ENCODE results near the gene TPRG1.
A peak's percentile ranks its signal among the peaks of the same experiment; 100 is the strongest.

TPRG1 gene

DNA sequence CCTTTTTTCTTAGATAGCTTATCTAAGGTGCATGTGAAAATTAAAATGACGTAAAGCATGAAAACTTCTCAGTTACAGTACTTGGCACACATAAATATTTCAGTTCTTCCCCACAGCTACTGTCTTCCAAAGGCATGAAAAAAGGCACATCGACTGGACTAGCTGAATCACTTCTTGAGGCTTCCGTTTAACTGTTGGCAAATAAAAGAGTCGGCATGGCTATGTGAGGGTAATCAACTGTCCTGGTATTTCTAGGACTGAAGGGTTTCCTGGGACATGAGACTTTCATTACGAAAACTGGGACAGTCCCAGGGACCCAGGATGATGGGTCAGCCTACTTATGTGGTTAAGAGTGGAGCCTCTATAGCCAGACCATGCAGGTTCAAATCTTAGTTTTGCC, 168.2 kb downstream of the TPRG1 start:
- no peak for DNase-seq (ENCODE audit: low spot score)
- Histone ChIP-seq H3K27me3 (ENCODE audit: insufficient read depth, poor library complexity, severe bottlenecking) (no peaks in the 10 kb centered on the region), H3K9me3 (ENCODE audit: severe bottlenecking) (no peaks in the 10 kb centered on the region), H3K4me1 (ENCODE audit: insufficient read depth, poor library complexity, severe bottlenecking) (peaks cover 7% of the 10 kb centered on the region), H3K27ac (ENCODE audit: poor library complexity, severe bottlenecking) (no peak overlapping the region), H3K4me3 (ENCODE audit: severe bottlenecking) (no peak overlapping the region), H3K36me3 (ENCODE audit: low read depth) (no peaks in the 10 kb centered on the region)
- ATAC-seq (ENCODE audit: low read depth) = no peak
- no peak for TF ChIP-seq CTCF (IDR thresholded peaks at IDR 0.05; ENCODE audit: poor library complexity, severe bottlenecking)

GRCh38 chr3:189340680-189341460, 169.1 kb downstream of the TPRG1 start:
- ATAC-seq (ENCODE audit: low read depth) = no peak
- TF ChIP-seq CTCF (IDR thresholded peaks at IDR 0.05; ENCODE audit: poor library complexity, severe bottlenecking) = peak; percentile 5

DNA sequence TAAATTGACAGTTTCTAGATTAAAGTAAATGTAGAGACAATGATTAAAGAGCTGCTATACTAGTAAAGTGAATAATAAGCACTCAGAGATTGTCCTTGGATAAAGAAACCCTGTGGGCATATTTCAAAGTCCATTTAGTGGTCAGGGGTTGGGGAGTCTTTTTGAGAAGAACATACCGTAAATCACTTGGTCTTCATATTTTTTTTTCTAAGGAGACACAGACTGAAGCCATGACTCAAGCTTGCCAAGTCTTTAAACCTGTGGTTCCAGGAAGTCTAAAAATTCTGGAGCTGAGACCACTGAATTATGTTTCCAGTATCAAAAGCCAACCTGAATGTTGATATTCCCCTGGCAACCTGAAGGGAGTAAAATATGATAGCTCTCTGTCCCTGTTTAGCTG, 171.0 kb downstream of the TPRG1 start:
- H3K27ac ChIP-seq (ENCODE audit: poor library complexity, severe bottlenecking) = no peak overlapping the region
- DNase-seq (ENCODE audit: low spot score) (no peak), ATAC-seq (ENCODE audit: low read depth) (no peak)
- no peak overlapping the region for H3K4me3 ChIP-seq (ENCODE audit: severe bottlenecking)
- H3K27me3 ChIP-seq (ENCODE audit: insufficient read depth, poor library complexity, severe bottlenecking) = no peaks in the 10 kb centered on the region
- no peaks in the 10 kb centered on the region for H3K36me3 ChIP-seq (ENCODE audit: low read depth)
- peaks cover 3% of the 10 kb centered on the region for H3K4me1 ChIP-seq (ENCODE audit: insufficient read depth, poor library complexity, severe bottlenecking)
- H3K9me3 ChIP-seq (ENCODE audit: severe bottlenecking) = no peaks in the 10 kb centered on the region
- no peak for TF ChIP-seq CTCF (IDR thresholded peaks at IDR 0.05; ENCODE audit: poor library complexity, severe bottlenecking)

More at GRCh38 chr3:189340680-189341460, 169.1 kb downstream of the TPRG1 start:
- Histone ChIP-seq H3K4me1 (ENCODE audit: insufficient read depth, poor library complexity, severe bottlenecking) (peaks cover 7% of the 10 kb centered on the region), H3K36me3 (ENCODE audit: low read depth) (no peaks in the 10 kb centered on the region), H3K9me3 (ENCODE audit: severe bottlenecking) (no peaks in the 10 kb centered on the region), H3K27me3 (ENCODE audit: insufficient read depth, poor library complexity, severe bottlenecking) (no peaks in the 10 kb centered on the region), H3K27ac (ENCODE audit: poor library complexity, severe bottlenecking) (no peak overlapping the region), H3K4me3 (ENCODE audit: severe bottlenecking) (no peak overlapping the region)
- DNase-seq (ENCODE audit: low spot score) = no peak

DNA sequence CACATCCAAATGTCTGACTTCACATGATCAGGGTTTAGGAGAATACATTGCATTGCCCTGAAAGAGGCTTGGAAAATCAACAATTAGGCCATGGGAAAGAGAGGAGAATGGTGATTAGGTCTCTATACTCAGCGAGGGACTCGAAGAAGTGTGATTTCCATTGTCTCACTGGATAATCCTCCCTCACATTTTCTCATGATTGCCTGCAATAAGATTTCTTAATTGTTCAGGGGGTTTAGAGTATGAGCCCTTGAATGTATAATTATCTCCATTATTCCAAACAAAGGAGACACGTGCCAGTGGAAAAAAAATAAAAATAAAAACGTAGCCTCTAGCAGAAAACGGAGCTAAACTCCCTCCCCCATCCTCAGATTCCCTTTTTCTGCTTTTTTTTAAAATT, 173.2 kb downstream of the TPRG1 start:
- Histone ChIP-seq H3K9me3 (ENCODE audit: severe bottlenecking) (no peaks in the 10 kb centered on the region), H3K36me3 (ENCODE audit: low read depth) (no peaks in the 10 kb centered on the region), H3K27me3 (ENCODE audit: insufficient read depth, poor library complexity, severe bottlenecking) (no peaks in the 10 kb centered on the region), H3K27ac (ENCODE audit: poor library complexity, severe bottlenecking) (no peak overlapping the region), H3K4me3 (ENCODE audit: severe bottlenecking) (no peak overlapping the region), H3K4me1 (ENCODE audit: insufficient read depth, poor library complexity, severe bottlenecking) (peaks cover 5% of the 10 kb centered on the region)
- no peak for TF ChIP-seq CTCF (IDR thresholded peaks at IDR 0.05; ENCODE audit: poor library complexity, severe bottlenecking)
- no peak for DNase-seq (ENCODE audit: low spot score)
- ATAC-seq (ENCODE audit: low read depth) = no peak

GRCh38 chr3:189349772-189350171, 178.0 kb downstream of the TPRG1 start:
- Histone ChIP-seq H3K27me3 (ENCODE audit: insufficient read depth, poor library complexity, severe bottlenecking) (no peaks in the 10 kb centered on the region), H3K36me3 (ENCODE audit: low read depth) (no peaks in the 10 kb centered on the region), H3K27ac (ENCODE audit: poor library complexity, severe bottlenecking) (peak overlapping the region; percentile 39), H3K9me3 (ENCODE audit: severe bottlenecking) (no peaks in the 10 kb centered on the region), H3K4me3 (ENCODE audit: severe bottlenecking) (no peak overlapping the region), H3K4me1 (ENCODE audit: insufficient read depth, poor library complexity, severe bottlenecking) (peaks cover 27% of the 10 kb centered on the region)
- no peak; the same call in 2 of the 3 replicates for ATAC-seq (ENCODE audit: low read depth)
- TF ChIP-seq CTCF (IDR thresholded peaks at IDR 0.05; ENCODE audit: poor library complexity, severe bottlenecking) = no peak
- DNase-seq (ENCODE audit: low spot score) = no peak

Measured in RWPE2 (cell line).